HG03521 (cell line): ENCODE measurements around the gene MANBA.
"Not testable (repeated sequence)": the region's sequence is repeated elsewhere in the genome, so short reads cannot be mapped to it uniquely, and the experiment has no call there.

Source experiments
- ATAC-seq: cut with Tn5 transposase; IDR thresholded peaks from one replicate; pipeline ENCODE4 v1.9.1; 2021; ENCODE audit warnings: mild to moderate bottlenecking, moderate library complexity; ENCODE audit not compliant: unreplicated experiment

The MANBA gene

DNA sequence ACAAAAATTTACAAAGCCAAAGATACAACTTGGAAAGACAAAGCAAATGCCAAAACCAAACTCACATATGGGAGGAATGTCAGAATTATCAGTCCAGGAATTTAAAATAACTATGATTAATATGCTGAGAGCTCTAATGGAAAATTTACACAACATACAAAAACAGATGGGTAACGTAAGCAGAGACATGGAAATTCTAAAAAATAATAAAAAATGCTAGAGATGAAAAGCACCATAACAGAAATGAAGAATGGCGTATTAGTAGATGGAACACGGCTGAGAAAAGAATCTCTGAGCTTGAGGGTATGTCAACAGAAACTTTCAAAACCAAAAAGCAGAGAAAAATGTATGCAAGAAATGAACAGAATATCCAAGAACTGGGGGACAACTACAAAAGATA is 4.1 kb upstream of the MANBA start:
- ATAC-seq, result no peak

DNA sequence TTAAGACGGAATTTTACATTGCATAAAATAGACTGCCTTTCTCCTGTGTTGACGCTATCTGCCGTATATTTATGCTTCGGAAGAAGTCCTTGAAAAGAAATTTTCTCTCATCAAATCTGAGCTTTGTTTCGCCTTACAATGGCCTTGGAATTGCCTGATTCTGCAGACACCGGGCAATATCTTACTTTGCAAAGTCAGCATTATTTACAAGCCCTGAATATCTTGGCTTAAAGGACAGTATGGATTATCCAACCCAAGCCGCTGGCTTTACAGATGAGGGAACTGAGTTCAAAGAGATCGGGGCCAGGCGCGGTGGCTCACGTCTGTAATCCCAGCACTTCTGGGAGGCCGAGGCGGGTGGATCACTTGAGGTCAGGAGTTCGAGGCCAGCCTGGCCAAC is 1.1 kb upstream of the MANBA start:
- no peak for ATAC-seq

DNA sequence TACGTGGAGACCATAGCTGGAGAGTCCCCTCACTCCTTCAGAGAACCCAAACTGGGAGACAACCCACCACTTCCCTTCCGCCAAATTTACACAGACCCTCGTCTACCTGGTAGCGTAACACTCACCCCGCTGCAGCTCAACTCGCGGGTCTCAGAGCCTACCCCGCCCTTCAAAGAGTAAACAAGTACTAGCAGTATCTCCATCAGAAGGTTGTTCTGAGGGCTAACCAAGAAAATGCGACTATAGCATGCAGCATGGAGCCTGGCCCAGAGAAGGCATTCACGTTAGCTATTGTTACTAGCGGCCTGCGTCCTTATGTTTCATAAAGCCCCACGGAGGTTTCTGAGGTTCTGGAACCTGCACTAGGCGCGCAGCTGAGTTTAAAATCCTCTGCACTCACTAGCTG is 531 bp upstream of the MANBA start:
- ATAC-seq, result peak; percentile 5

DNA sequence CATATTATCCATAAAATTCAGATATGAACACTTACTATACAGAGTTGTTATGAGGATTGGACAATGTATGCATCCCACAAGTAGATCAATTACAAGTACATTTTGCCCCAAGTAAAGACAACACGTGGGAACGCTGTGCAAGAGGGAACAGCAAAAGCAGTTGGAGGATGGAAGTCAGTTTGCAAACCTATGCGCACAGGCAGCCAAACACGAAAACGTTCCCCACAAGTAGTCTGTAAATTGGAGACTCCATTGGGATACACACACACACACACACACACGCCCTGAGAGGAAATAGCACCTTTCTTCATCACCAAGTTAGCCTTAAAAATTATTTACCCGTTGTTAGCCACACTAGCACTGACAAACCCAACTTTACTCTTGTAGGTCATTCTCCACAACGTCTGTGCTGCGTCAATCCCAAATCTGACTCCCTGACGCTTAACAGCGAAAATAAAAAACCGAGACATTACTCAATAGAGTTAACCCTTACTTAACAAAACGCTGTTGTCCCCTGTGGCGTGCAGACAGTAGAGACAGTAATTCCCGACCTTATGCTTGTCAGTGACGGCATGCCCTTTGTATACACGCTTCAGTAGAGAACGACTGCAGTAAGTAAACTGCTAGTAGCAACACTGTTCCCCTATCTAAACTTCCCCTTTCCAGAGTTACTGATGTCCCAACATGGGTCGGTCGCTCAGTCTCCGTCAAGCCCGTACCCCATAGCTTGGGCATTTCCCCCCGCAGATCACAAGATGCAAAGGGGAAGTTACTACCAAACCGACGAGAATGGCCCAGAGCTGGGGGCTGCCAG is 730 bp downstream of the MANBA start:
- peak; percentile 48 for ATAC-seq

DNA sequence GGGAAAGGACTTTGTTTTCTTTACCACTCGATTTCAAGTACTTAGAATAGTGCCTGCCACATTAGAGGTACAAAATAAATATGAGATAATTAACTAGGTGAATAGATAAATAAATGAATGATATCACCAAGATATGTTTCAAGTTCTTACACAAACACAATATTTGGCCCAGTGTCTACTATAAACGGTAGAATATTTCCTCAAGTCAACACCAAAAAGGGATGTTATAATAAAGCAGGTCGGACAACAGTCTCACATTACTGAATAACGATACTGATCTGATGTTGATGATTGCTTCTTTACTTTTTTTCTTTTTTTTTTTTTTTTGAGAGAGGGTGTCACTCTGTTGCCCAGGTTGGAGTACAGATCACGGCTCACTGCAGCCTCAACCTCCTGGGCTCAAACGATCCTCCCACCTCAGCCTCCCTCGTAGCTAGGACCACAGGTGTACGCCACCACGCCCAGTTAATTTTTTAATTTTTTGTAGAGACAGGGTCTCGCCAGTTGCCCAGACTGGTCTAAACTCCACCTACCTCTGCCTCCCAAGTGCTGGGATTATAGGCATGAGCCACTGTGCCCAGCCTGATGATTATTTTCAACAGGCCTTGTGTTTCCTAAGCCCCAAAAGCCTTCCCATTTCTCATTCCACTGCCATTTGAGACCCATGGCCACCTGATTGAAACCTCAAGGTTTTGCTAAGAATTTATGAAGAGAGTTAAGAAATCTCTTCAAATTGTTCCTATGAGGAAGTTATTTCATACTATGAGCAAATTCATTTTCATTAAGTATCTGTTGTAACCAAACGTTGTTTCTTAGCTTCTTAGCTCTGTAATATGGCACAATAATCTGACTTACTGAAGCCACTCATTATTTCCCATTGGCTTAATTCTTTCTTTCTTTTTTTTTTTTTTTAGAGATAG is 2.3 kb downstream of the MANBA start:
- ATAC-seq, result no peak

DNA sequence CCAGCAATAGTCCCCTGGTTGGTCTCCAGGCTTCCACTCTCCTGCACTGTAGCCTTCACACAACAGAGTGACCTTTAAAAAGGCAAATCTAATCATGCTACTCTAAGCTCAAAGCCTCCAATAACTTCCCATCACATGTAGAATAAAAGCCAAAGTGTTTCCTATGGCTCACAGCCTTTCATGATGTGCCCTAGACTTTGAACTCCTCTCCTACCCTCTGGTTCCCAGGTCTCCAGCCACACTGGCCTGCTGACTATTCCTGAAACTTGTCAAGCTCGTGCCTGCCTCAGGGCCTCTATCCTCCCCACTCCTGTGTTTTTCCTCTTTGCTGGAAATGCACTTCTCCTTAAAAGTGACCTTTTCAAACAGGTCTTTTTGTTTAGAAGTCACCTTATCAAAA is 3.1 kb downstream of the MANBA start:
- no peak for ATAC-seq

DNA sequence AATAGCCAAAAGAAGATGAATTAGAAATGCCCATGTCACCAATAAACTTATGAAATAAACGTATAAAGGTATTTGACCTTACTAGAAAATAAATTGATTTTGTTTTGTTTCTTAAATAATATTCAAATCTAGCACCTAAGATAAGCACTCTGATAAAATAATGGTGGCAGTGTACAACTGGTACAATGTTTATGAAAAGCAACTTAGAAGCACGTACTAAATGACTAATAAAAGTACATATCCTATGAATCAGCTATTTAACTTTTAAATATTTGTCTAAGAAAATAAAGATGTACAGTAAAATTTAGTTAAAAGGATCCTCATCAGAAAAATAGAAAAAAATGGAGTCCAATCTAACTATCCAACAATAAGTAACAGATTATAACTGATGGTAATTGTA is 6.7 kb downstream of the MANBA start:
- no peak for ATAC-seq

DNA sequence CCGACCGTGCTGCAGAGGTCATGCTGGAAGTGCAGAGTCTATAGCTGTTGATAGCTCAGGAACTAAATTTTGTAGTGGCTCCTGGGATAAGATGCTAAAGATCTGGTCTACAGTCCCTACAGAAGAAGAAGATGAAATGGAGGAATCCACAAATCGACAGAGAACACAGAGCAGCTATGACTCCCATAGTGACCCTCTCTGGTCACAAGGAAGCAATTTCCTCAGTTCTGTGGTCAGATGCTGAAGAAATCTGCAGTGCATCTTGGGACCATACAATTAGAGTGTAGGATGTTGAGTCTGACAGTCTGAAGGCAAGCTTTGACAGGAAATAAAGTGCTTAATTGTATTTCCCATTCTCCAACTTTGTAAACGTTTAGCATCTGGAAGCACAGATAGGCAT is 8.8 kb downstream of the MANBA start:
- no peak for ATAC-seq

DNA sequence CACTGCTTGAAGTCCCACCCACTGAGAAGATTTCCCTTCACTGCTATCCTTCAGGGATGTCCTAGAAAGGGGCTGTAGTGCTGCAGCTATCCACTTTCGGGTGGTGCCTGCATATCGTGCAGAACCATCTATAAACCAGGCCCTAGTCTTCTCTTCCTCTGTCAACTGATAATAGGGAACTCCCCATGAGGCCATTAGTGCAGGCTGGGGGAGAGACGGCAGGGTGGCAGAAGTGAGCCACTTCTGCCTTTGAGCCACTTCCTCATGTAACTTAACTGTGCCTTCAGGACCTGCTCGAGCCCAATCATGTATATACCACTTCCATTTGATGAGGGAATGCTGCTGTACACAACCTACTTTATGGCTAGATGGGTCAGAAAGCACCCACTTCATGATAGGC is 17.4 kb downstream of the MANBA start:
- peak; percentile 80 for ATAC-seq

DNA sequence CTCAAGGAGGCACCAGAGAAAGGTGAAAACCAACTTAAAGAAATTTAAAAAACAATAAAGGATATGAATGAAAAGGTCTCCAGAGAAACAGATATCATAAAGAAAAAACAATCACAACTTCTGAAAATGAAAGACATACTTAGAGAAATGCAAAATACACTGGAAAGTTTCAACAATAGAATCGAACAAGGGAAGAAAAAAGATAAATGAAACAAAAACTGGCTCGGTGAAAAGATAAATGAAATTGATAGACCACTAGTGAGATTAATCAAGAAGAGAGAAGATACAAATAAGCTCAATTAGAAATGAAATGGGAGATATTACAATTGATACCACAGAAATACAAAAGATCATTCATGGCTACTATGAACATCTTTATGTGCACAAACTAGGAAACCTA is 22.0 kb downstream of the MANBA start:
- ATAC-seq, result not testable (repeated sequence)

DNA sequence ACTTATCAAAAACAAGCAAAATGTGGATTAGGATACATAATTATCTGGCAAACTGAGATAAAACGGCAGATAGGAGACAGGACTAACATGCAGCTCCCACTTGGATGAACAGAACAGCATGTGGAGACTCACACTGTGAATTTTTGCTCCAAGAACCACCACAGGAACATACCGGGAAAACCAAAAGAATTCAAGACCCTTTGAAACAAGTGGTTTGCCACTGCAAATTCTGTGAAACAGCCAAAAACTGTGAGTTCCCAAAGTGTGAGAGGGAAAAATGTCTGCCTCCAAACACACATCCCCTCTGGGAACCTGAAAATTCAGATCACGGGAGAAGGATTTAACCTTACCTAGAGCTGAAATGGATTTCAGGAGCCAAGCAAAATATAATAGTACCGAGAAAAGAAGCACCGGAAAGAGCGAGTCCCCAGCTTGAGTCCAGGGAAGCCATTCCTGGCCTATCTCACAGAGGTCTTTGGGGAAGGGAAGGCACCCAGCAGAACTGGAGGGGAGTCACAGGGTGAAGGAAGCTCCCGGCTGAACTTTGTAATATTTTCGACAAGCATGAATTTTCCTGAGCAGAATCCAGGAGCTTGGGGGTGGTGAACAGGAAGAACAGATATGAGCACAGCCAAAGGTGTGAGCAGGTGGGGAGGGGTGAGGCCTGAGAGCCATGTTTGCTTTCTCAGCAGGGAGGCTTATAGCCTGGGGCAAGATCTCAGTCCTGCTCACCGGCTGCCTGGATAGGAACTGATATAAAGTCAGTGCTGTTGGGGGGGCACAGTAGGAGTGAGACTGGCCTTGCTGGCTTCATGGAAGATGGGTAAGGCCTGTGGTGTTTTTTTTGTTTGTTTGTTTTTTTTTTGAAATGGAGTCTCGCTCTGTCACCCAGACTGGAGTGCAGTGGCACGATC is 23.9 kb downstream of the MANBA start:
- no peak for ATAC-seq

DNA sequence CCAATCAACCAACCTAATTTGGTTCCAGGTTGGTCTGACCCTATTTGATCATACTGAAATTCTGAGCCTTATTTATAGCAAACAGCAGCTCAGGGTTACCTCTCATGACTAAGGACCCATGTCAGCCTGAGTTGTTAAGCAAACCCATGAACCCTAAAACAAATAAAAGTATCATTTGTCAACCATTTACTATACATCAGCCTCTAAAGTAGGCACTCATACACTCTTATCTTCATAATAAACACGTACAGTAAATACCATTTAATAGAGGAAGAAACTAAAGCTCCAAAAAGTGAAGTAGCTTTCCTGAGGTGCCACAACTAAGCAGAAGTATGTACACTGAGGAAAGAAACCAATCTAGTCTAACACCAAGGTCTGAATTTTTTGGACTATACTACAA is 25.2 kb downstream of the MANBA start:
- ATAC-seq, result no peak

DNA sequence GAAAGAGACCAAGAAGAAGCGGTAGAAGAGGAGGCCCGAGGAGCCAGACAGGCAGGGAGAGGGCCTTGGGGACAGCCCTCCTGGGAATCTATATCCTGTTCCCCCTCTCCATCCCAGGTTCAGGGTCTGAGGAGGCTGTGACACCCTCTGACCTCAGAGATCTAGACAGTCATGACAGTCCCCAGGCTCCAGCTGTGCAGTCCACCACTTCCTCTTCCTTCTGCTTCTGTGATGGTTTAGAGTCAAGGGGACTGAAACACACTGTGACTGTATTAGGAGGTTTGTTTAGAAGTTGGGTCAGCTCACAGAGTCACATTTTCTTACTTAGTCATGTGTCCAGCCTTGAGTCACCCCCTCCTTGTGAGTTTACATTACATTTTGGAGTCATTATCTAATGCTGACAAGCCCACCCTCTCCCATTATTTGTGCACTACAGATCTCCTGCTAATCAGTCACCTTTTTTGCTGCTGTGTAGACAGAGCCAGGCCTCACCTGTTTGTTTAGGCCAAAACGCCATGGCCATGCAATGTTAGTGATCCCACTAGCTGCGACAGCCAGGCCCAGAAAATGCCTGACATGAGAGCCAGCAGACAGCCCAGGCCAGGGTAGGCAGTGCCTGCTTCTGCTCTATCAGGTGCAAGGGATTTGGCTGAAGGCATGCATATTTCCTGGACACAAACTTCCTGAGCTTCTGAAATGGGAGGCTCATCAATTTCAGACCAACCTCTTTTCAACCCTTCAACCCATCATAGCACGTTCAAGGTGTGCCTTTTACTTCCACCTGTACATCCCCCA is 26.0 kb downstream of the MANBA start:
- peak; percentile 99 for ATAC-seq

DNA sequence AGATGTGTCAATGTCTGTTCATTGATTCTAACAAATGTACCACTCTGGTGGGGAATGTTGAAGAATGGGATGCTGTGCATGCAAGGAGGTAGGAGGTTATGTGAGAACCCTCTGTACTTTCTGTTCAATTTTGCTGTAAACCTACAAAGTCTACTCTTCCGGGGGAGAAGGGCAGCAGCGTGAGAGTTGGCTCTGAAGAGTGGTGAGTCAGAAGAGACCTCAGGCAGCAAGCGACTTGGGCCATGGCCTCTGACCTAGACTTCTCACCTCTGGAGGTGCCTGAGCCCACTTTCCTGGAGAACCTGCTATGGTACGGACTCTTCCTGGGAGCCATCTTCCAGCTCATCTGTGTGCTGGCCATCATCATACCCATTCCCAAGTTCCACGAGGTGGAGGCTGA is 26.7 kb downstream of the MANBA start:
- peak; percentile 35 for ATAC-seq

DNA sequence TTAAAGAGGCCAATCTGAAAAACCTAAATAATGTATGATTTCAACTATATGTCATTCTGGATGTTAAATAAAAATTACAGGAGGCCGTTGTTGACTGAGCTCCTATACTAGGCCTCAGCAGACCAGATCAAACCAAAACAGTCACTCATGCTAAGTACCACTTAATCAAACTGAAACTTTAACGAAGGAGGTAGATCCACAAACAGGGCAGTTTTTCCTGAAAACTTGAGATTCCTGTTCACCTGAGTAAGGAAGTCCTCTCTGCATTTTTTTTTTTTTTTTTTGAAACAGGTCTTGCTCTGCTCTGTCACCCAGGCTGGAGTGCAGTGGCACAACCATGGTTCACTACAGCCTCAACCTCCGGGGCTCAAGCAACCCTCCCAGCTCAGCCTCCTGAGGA is 27.7 kb downstream of the MANBA start:
- no peak for ATAC-seq

DNA sequence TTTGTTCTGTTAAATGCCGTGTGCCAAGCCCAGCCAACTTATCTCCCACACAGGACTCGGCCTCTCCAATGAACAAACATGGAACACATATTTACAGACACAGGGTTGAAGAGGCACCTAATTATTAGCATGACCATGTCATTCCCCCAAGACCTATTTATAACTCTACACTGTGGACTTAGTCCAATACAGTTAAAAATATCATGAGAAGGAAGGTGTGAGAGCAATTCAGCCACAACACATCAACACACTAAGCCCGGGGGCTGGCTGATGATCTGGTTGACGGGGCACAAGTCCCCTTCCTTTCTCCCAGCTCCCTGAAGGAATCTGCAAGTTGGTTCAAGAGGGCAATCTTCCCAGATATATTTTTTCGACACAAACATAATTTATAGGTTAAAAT is 28.1 kb downstream of the MANBA start:
- no peak for ATAC-seq

DNA sequence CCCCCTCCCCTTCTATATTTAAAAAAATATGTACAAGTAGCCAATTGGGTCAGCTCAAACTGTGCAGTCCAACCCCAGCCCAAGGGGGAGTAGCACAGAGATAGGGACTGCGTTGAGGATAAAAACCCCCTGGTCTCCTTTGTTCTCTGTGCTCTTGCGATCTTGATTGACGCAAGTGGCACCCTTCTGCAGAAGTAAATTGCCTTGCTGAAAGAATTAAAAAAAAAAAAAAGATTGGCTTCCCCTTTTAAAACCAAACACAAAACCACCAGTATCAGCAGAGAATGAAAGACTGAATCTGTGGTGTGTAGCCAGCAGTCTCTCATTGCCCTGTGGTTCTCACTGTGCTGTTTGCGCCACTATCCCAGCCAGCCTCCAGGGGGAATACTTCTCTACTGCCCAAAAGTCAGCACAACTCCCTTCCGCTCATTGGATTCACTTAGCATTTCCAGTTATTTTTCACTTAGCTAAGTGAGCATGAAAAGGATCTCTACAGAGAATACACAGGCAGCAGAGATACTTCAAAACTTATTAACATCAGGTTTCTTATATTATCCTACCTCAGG is 29.7 kb downstream of the MANBA start:
- ATAC-seq, result no peak

DNA sequence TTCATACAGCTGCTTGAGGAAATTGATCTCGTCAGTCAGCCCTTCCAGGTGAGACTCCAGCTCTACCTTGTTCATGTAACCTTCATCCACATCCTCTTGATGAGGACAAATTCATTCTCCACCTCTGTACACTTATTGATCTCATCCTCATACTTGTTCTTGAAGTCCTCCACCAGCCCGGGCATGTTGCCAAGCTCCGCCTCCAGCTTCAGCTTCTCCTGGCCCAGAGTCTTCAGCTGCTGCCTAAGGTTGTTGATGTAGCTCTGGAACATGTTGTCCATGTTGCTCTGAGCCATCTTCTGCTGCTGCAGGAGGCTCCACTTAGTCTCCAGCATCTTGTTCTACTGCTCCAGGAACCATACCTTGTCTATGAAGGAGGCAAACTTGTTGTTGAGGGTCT is 31.3 kb downstream of the MANBA start:
- not testable (repeated sequence) for ATAC-seq

DNA sequence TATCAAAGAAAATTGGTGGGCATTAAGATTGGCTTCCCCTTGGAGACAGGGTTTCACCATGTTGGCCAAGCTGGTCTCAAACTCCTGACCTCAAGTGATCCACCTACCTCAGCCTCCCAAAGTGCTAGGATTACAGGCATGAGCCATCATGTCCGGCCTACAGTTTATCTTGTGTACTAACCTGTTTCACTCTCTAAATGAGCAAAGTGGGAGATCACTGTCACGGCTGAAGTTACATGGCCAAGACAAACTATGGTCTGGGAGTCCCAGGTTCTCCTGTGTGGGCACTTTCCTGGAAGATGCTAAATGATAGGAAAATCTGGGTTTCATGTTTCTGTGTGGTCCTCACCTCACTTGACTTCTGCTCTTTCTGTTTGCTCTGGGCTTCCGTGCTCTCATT is 33.8 kb downstream of the MANBA start:
- not testable (repeated sequence) for ATAC-seq

DNA sequence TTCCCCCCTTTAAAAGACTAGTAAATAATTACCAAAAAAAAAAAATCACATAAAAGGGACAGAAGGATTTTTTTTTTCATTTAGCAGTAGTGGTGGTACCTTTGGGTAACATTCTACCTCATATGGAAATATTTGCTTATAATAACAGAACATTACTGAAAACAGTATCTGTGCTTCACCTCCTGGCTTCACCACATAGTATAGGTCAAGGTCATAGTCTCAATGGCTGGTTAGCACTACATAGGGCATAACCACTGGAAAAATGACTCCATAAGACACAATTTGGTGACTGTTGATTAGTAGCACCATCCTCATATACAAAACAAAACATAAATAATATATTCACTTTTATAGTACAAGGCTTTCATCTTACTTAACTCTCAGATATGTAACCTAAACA is 34.7 kb downstream of the MANBA start:
- no peak for ATAC-seq
